WI38 (cell line): ENCODE data around the gene KANSL1.
"Not testable (repeated sequence)": the region's sequence is repeated elsewhere in the genome, so short reads cannot be mapped to it uniquely, and the experiment has no call there.

Experiments used
- H3K4me3 ChIP-seq: 2 replicates; pipeline ENCODE4 v1.5.1; 2011; ENCODE audit warnings: low read depth, mild to moderate bottlenecking, control low read depth, low read length
- TF ChIP-seq, protein P1 (sequence below): IDR thresholded peaks from 2 replicates; pipeline ENCODE4 v1.5.1; 2012; ENCODE audit warnings: low read depth, mild to moderate bottlenecking, control low read depth, low read length

Gene KANSL1

DNA sequence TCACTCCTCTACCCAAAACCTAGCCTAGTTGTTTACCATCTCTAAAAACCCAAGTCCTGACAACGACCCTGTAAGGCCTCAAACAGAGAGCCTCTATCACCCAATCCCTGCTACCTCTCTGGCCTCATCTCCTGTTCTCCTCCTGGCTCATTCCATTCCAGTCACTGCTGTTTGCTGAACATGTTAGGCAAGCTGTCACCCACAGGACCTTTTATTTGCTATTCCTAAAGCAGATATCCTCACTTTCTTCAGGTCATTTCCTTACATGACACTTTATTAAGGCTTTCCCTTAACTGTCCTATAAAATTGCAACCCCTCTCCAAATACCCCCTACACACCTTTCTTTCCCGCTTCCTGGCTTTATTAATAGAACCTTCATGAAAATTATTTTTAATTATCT lies 85.1 kb downstream of the KANSL1 start:
- H3K4me3 ChIP-seq: no peak overlapping the region
- TF ChIP-seq, protein P1, sequence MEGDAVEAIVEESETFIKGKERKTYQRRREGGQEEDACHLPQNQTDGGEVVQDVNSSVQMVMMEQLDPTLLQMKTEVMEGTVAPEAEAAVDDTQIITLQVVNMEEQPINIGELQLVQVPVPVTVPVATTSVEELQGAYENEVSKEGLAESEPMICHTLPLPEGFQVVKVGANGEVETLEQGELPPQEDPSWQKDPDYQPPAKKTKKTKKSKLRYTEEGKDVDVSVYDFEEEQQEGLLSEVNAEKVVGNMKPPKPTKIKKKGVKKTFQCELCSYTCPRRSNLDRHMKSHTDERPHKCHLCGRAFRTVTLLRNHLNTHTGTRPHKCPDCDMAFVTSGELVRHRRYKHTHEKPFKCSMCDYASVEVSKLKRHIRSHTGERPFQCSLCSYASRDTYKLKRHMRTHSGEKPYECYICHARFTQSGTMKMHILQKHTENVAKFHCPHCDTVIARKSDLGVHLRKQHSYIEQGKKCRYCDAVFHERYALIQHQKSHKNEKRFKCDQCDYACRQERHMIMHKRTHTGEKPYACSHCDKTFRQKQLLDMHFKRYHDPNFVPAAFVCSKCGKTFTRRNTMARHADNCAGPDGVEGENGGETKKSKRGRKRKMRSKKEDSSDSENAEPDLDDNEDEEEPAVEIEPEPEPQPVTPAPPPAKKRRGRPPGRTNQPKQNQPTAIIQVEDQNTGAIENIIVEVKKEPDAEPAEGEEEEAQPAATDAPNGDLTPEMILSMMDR: no peak

DNA sequence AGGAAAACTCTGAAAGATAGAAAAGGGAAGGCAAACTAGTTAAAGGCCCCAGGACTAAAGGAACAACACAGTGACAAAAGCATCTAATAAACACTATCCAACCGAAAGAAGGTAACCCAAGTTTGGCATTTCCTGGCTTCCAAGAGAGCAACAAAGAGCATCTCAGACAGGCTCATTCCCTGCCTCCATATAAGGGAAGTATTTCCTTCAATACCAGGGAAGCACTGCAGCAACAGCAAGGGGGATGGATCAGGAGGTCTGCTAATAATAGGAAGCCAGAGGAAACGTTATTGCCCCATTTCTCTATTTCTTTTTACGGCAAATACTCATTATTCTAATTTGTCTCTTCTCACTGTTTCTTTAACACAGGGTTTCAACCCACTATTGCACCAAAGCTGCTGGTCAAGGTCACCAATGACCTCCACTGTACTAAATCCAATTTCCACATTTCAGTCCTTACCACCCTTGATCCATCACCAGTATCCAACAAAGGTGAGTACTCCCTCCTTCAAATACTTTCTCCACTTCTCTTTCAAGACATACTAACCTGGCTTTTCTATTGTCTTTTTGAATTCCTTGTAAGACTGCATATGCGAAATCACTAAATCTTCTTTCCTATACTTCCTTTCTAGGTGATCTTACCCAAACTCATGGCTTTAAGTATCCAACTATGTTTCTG lies 86.1 kb downstream of the KANSL1 start:
- TF ChIP-seq, protein P1: no peak
- no peak overlapping the region for H3K4me3 ChIP-seq

DNA sequence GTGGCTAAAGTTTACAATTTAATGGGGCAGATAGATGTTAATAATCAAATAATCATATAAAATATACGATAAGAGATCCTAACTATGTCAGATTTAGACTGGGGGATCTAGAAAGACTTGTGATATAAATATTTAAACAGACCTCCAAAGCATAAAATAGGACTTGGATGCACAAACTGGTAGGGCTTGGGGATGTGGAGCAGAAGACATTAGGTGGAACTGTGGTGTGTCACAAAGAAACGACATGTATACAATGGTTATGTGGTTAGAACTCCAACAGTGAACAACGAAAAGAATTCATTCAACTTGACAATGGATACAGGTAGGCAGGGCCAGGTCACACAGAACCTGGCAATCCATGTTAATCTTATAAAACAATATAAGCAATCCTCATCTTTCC lies 90.4 kb downstream of the KANSL1 start:
- not testable (repeated sequence) for H3K4me3 ChIP-seq

DNA sequence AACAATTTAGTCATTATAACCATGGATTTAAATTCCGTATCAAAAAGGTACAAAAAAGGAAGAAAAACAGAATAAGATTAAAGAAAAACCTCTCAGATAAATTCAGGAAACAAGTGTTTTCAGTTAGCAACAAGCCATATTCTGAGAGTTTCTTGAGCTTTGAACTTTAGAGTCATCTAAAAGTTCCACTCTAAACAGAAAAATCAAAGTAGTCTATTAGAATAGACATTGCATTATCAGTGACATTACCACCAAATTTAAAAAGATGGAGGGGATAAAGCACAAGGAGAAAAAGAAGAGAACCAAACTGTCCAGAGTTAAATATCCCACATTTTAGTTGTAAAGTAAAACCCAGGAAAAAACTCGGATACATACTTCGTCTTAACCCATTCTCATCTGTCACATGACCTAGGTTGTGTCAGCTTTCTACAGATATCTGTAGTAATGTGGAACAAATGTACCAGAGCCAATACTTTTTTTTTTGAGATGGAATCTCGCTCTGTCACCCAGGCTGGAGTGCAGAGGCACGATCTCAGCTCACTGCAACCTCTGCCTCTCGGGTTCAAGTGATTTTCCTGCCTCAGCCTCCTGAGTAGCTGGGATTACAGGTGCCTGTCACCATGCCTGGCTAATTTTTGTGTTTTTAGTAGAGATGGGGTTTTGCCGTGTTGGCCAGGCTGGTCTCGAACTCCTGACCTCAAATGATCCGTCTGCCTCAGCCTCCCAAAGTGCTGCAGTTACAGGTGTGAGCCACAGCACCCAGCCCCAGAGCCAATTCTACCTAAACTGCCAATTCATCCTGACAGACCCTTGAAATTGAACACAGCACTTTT lies 91.2 kb downstream of the KANSL1 start:
- not testable (repeated sequence) for H3K4me3 ChIP-seq

DNA sequence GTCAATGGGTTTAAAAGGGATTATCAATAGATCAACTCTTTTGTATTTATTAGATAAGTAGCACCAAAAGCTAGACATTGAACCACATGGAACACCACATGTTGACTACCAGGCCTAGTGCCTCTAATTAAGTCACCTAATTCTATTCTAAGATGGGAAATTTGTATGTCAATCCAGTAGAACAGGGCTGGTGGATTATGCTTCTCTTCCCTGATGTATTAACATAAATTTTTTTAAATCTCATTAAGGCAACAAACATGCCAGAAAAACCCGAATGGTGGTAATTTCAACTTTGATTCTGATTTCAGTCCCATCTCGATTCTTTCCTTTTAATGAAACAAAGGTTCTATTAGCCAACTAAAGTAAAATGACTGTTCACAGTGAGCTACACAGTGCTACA lies 92.6 kb downstream of the KANSL1 start:
- no peak overlapping the region for H3K4me3 ChIP-seq
- TF ChIP-seq, protein P1: no peak

DNA sequence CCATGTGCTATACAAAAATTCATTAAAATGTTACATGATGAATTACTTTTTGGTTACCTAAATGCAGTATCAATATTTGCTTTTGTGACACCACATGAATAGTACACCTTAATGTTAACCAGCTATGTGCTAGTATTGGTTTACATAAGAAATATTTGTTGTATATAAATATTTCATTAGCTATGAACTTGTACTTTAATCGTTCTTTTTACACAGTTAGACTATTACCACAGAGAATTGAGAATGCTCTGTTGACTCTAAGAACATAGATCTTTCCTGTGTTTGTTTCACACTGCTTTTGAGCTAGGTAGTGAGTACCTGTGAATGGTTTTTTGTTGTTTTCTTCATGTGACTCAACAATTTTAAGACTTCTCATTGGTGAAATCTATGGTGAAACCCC lies 93.4 kb downstream of the KANSL1 start:
- no peak overlapping the region for H3K4me3 ChIP-seq
- TF ChIP-seq, protein P1: no peak

DNA sequence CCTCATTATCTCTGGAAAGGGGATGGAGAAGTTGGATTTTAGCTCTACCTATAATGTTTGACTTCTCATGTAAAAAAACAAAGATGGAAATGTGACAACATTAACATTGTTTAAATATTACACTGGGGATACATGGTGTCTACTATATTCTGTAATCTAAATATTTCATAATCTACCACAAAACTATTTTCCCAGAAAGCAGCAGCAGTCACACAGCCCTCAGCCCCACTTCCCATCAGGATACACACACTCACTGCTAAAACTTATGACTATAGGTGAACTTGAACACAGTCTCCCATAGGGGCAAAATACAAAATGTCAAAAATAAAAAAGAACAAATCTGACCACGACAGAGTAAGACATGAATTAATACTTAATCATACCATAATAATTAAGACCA lies 95.7 kb downstream of the KANSL1 start:
- H3K4me3 ChIP-seq: no peak overlapping the region
- TF ChIP-seq, protein P1: no peak

DNA sequence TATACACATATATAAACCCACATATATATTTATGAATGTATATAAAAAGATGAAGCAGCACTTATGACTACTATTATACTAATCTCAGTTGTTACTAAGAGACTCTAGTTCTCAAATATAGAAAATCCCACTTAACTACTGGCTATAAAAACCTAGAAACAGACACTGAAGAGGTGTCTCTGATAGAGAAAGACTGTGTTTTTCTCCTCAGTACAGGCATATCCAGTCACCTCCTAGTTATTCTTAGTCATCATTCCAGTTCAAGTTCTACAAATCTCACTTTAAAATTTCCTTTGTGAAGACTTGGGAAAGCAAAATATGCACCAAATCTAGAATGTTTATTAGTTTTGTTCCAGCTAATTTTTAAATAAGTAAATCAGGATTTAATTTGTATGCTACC lies 100.2 kb downstream of the KANSL1 start:
- TF ChIP-seq, protein P1: no peak
- H3K4me3 ChIP-seq: no peak overlapping the region
